HEK293 (cell line): Measurements from ENCODE around the gene EMP1.

Source experiments
- CTCF ChIP-seq: fragments of 450-650 bp; formaldehyde crosslinking; IDR thresholded peaks from 2 replicates; pipeline ENCODE4 v1.5.1; 2016; ENCODE audit warnings: missing biosample characterization, missing genetic modification characterization
- GLIS1 ChIP-seq: fragments of 450-650 bp; formaldehyde crosslinking; IDR thresholded peaks from 2 replicates; pipeline ENCODE4 v1.5.1; 2016; ENCODE audit warnings: missing biosample characterization, missing genetic modification characterization
- PBX3 ChIP-seq: sonication (generic); formaldehyde crosslinking; IDR thresholded peaks from 2 replicates; pipeline ENCODE4 v1.8.1; 2022; ENCODE audit warnings: mild to moderate bottlenecking, moderate library complexity, missing genetic modification reagents
- ZBTB11 ChIP-seq: fragments of 450-650 bp; formaldehyde crosslinking; conservative IDR thresholded peaks from 2 replicates; pipeline ENCODE4 v1.5.1; 2016; ENCODE audit warnings: low read depth, missing biosample characterization, missing genetic modification characterization
- ZBTB17 ChIP-seq: fragments of 450-650 bp; formaldehyde crosslinking; IDR thresholded peaks from 2 replicates; pipeline ENCODE4 v1.5.1; 2016; ENCODE audit warnings: missing biosample characterization, missing genetic modification characterization
- ZEB2 ChIP-seq: fragments of 450-650 bp; formaldehyde crosslinking; IDR thresholded peaks from 2 replicates; pipeline ENCODE4 v1.5.1; 2016; ENCODE audit warnings: missing biosample characterization, missing genetic modification characterization
- ZNF239 ChIP-seq: fragments of 450-650 bp; formaldehyde crosslinking; IDR thresholded peaks from 2 replicates; pipeline ENCODE4 v1.5.1; 2016; ENCODE audit warnings: missing biosample characterization, missing genetic modification characterization
- ZNF404 ChIP-seq: fragments of 450-650 bp; formaldehyde crosslinking; IDR thresholded peaks from 2 replicates; pipeline ENCODE4 v1.5.1; 2017; ENCODE audit warnings: missing biosample characterization, missing genetic modification characterization
- ZNF571 ChIP-seq: fragments of 450-650 bp; formaldehyde crosslinking; IDR thresholded peaks from 2 replicates; pipeline ENCODE4 v1.5.0; 2017; ENCODE audit warnings: missing biosample characterization, missing genetic modification characterization
- ZNF776 ChIP-seq: fragments of 450-650 bp; formaldehyde crosslinking; IDR thresholded peaks from 2 replicates; pipeline ENCODE4 v1.5.0; 2017; ENCODE audit warnings: missing biosample characterization, missing genetic modification characterization, borderline replicate concordance
- ZNF830 ChIP-seq: fragments of 450-650 bp; IDR thresholded peaks from 2 replicates; pipeline ENCODE4 v1.5.0; 2018; ENCODE audit warnings: missing biosample characterization, missing genetic modification characterization, low read depth, mild to moderate bottlenecking, moderate library complexity

- no peak for TF ChIP-seq ZNF404 (tag by site-specific recombination)
- TF ChIP-seq ZEB2 (tag by site-specific recombination): no peak
- TF ChIP-seq ZNF239 (tag by site-specific recombination): no peak
- no peak for TF ChIP-seq ZNF571 (tag by site-specific recombination)
- no peak for TF ChIP-seq PBX3 (CRISPR knock-in tag)
- no peak for TF ChIP-seq ZNF830 (tag by site-specific recombination)
- no peak for TF ChIP-seq CTCF
- TF ChIP-seq ZBTB17 (tag by site-specific recombination): no peak
- no peak for TF ChIP-seq GLIS1 (tag by site-specific recombination)
- TF ChIP-seq ZBTB11 (tag by site-specific recombination): no peak
- TF ChIP-seq ZNF776 (tag by site-specific recombination): no peak
These were observed 53.9 kb downstream of the EMP1 start for GRCh38 chr12:13250416-13250815.
